NT2/D1 (cell line): ENCODE data around the gene TMC2.

Experiments used
- YY1 ChIP-seq: IDR thresholded peaks from 2 replicates; pipeline ENCODE4 v1.6.1; 2011; ENCODE audit not compliant: insufficient read length, insufficient read depth
- ZNF274 ChIP-seq: IDR thresholded peaks from 2 replicates; pipeline ENCODE4 v1.6.1; 2011; ENCODE audit warnings: mild to moderate bottlenecking, low read depth, low read length

DNA sequence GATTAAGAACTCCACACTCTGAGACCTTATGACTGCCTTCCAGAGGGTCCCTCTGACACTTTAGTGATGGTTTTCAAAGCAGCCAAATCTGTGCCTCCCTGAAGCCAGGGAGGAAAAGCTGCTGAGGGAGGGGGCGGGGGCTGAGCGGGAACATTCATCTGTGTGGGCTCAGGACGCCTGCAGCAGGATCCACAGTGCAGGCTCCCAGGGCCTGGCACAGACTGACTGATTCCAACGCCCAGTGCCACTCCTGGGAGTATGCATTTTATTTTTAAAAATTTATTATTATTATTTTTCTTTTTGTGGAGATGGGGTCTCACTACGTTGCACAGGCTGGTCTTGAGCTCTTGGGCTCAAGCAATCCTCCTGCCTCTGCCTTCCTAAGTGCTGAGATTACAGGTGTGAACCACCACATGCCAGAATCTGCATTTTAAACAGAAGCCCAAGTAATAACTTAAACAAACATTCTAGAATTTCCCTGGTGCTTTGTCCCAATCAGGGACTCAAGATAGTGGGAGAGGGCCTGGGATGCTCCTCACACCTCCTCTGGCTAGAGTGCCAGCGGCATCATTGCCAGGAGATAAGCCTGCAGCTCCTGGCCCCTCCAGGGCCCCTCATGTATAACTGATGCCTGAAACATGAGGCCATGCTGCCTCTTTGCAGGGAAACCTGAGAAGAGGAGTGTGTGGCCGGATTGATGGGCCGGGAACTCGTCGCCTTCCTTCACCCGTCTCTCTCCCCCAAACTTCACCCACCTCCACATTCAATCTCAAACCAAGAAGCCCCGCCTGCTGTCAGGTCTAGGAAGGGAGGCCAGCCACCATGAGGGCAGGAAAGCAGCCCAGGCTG is 438 bp upstream of the TMC2 start:
- TF ChIP-seq YY1: no peak
- TF ChIP-seq ZNF274: no peak
